Upper lobe of left lung (tissue), 6 donors: ENCODE results near the gene ADCYAP1R1. TPM values are rescaled to one million over a fixed set of nuclear protein-coding genes. Genes with fewer than 3 reads are reported as not detected.
A peak's percentile ranks its signal among the peaks of the same experiment; 100 is the strongest.

Experiments used
- ATAC-seq, 2 donors: fragments of 200-7000 bp; cut with Tn5 transposase; one replicate each; pipeline ENCODE4 v1.9.1; 2022; ENCODE audit warnings: mild to moderate bottlenecking in 2 of 2, moderate library complexity in 2 of 2; ENCODE audit not compliant: low FRiP score in 2 of 2
- DNase-seq, 2 donors: peaks; one replicate each; pipeline ENCODE4 v3.0.0-alpha.2; 2019 to 2020
- H3K27ac ChIP-seq, 4 donors: fragments of 200-600 bp; sonication (generic); one replicate each; pipeline ENCODE4 v1.5.1; 2016 to 2019
- H3K27me3 ChIP-seq, 4 donors: fragments of 200-600 bp; sonication (generic); one replicate each; pipeline ENCODE4 v1.5.1; 2017 to 2019
- H3K36me3 ChIP-seq, 4 donors: fragments of 200-600 bp; sonication (generic); one replicate each; pipeline ENCODE4 v1.5.1; 2016 to 2019
- H3K4me1 ChIP-seq, 4 donors: fragments of 200-600 bp; sonication (generic); one replicate each; pipeline ENCODE4 v1.5.1; 2018 to 2019
- H3K4me3 ChIP-seq, 4 donors: fragments of 200-600 bp; sonication (generic); one replicate each; pipeline ENCODE4 v1.5.1; 2017 to 2019; ENCODE audit warnings: mild to moderate bottlenecking in 2 of 4, moderate library complexity in 1 of 4
- H3K9me3 ChIP-seq, 4 donors: fragments of 200-600 bp; sonication (generic); one replicate each; pipeline ENCODE4 v1.5.1; 2018 to 2019
- CTCF ChIP-seq, 6 experiments: fragments of 450-650 bp in 4 of 6; fragments of 200-600 bp in 2 of 6; sonication (generic) in 2 of 6; IDR thresholded peaks; one replicate each; pipeline ENCODE4 v1.5.1; 2016 to 2019; ENCODE audit warnings: antibody characterized with exemption in 6 of 6
- EP300 ChIP-seq, 4 donors: sonication (generic); formaldehyde crosslinking; IDR thresholded peaks; one replicate each; pipeline ENCODE4 v1.5.1; 2017; ENCODE audit warnings: antibody characterized with exemption in 4 of 4, control low read depth in 2 of 4
- POLR2A ChIP-seq, 4 donors: fragments of 450-650 bp; IDR thresholded peaks; one replicate each; pipeline ENCODE4 v1.5.1; 2016 to 2017; ENCODE audit warnings: antibody characterized with exemption in 4 of 4, mild to moderate bottlenecking in 2 of 4
- POLR2AphosphoS5 ChIP-seq, 2 donors: sonication (generic); formaldehyde crosslinking; IDR thresholded peaks; one replicate each; pipeline ENCODE4 v1.5.1; 2017; ENCODE audit warnings: antibody characterized with exemption in 2 of 2
- WGBS, 2 donors: methylation state at CpG; one replicate each; pipeline ENCODE4 v1.1.5; 2017 to 2018; 5-methylcytosine and 5-hydroxymethylcytosine counted together
- total RNA-seq, 6 donors: library from RNA; depleted of rRNA in 4 of 6; stranded (reverse); fragments of >200 nt in 4 of 6; gene quantifications; one replicate each; pipeline versions ENCODE4 v1.1.0 to v1.2.1, GENCODE V29; 2016 to 2021
- donor health status: DM: no; HTN: no; CAD: no; lungs with moderate emphysema.
- donor health status: DM: no; HTN: yes; CAD: no; lungs with severe emphysema.

Gene ADCYAP1R1
- total RNA-seq, 6 donors from 2014 or later = under 0.01 to 1.3 (median 0.13) TPM

GRCh38 chr7:31066516-31067130 lies 14.5 kb downstream of the ADCYAP1R1 start:
- Histone ChIP-seq H3K4me3 (no peak overlapping the region), H3K9me3 (no peaks in the 10 kb centered on the region), H3K27me3 (no peaks in the 10 kb centered on the region), H3K4me1 (no peaks in the 10 kb centered on the region), H3K27ac (no peak overlapping the region), H3K36me3 (no peaks in the 10 kb centered on the region)
- DNase-seq (no peak), ATAC-seq (no peak)
- 66 to 73% methylated on average over 4 of the region's 4 CpGs for WGBS, 2 donors
- no peak for TF ChIP-seq POLR2A (IDR thresholded peaks at IDR 0.05)

DNA sequence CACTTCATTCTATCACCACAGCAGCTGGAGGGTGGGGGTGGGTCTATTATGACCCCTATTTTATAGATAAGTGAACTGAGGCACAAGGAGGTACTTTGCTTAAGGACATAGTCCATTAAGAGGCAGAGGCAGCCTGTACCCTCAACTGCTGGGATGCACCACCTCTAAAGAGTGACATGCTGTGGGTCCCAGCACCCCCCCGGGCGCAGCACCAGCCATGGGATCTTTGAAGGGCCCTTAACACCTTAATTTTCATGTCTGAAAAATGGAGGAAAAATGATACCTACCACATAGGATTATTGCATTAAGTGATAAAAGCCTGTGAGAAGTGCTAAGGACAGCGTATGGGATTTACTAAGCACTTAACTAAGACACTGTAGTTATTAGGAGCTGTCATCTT lies 15.4 kb downstream of the ADCYAP1R1 start:
- Histone ChIP-seq H3K9me3 (no peaks in the 10 kb centered on the region), H3K27me3 (no peaks in the 10 kb centered on the region), H3K4me3 (no peak overlapping the region), H3K27ac (no peak overlapping the region), H3K36me3 (no peaks in the 10 kb centered on the region), H3K4me1 (no peaks in the 10 kb centered on the region)
- WGBS, 2 donors = 0 to 91% methylated on average over 1 to 3 of the region's 3 CpGs
- DNase-seq = peak in 1 of 2 donors; percentile 53
- TF ChIP-seq CTCF (IDR thresholded peaks at IDR 0.05) = no peak
- TF ChIP-seq POLR2AphosphoS5 (IDR thresholded peaks at IDR 0.05) = no peak
- TF ChIP-seq EP300 (IDR thresholded peaks at IDR 0.05) = no peak
- no peak for TF ChIP-seq POLR2A (IDR thresholded peaks at IDR 0.05)
- no peak for ATAC-seq

DNA sequence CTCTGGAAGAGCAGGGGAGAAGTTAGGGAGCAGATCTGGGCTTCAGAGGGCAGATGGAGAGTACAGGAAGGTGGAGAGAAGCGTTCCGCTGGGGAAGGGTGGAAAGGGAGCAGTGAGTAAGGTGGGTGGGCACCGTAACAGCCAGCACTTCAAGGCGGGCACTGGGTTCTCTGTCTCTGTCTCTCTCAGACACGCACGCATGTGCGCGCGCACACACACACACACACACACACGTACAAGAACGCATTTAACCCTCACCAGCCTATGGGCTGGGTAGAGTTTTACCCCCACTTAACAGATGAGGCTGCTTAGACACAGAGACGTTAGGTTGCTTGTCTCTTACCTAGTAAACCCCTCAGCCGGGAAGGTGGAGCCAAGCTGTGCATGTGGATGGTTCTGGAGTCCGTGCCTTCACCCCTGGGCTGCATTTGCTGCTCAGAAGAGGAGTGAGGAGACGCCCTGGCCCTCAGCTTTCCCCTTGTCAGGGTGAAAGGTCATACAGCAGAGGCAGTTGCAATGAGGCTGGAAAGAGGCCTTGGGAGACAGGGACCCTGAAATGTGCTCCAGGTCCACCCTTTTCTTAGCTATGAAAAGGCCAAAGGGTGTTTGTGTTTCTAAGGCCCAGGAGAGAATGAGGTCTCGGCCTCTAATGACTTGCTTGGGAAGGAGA lies 16.0 kb downstream of the ADCYAP1R1 start:
- DNase-seq = no peak
- H3K36me3 ChIP-seq = no peaks in the 10 kb centered on the region

GRCh38 chr7:31069860-31070555 lies 17.9 kb downstream of the ADCYAP1R1 start:
- no peak overlapping the region for H3K4me3 ChIP-seq
- H3K27me3 ChIP-seq = no peaks in the 10 kb centered on the region
- no peaks in the 10 kb centered on the region for H3K9me3 ChIP-seq
- TF ChIP-seq CTCF (IDR thresholded peaks at IDR 0.05) (no peak), POLR2AphosphoS5 (IDR thresholded peaks at IDR 0.05) (no peak), POLR2A (IDR thresholded peaks at IDR 0.05) (no peak), EP300 (IDR thresholded peaks at IDR 0.05) (no peak)
- no peak for ATAC-seq
- DNase-seq = no peak
- WGBS, 2 donors = 71 to 78% methylated on average over 1 to 4 of the region's 4 CpGs
- no peaks in the 10 kb centered on the region for H3K4me1 ChIP-seq
- no peak overlapping the region for H3K27ac ChIP-seq
- no peaks in the 10 kb centered on the region for H3K36me3 ChIP-seq

More for the DNA sequence above, 16.0 kb downstream of the ADCYAP1R1 start:
- H3K4me1 ChIP-seq = no peaks in the 10 kb centered on the region
- ATAC-seq = no peak
- H3K27me3 ChIP-seq = no peaks in the 10 kb centered on the region
- no peaks in the 10 kb centered on the region for H3K9me3 ChIP-seq
- 89 to 90% methylated on average over 16 of the region's 16 CpGs for WGBS, 2 donors
- H3K27ac ChIP-seq = no peak overlapping the region
- no peak overlapping the region for H3K4me3 ChIP-seq
- TF ChIP-seq POLR2A (IDR thresholded peaks at IDR 0.05) (no peak), POLR2AphosphoS5 (IDR thresholded peaks at IDR 0.05) (no peak), EP300 (IDR thresholded peaks at IDR 0.05) (no peak), CTCF (IDR thresholded peaks at IDR 0.05) (no peak)

DNA sequence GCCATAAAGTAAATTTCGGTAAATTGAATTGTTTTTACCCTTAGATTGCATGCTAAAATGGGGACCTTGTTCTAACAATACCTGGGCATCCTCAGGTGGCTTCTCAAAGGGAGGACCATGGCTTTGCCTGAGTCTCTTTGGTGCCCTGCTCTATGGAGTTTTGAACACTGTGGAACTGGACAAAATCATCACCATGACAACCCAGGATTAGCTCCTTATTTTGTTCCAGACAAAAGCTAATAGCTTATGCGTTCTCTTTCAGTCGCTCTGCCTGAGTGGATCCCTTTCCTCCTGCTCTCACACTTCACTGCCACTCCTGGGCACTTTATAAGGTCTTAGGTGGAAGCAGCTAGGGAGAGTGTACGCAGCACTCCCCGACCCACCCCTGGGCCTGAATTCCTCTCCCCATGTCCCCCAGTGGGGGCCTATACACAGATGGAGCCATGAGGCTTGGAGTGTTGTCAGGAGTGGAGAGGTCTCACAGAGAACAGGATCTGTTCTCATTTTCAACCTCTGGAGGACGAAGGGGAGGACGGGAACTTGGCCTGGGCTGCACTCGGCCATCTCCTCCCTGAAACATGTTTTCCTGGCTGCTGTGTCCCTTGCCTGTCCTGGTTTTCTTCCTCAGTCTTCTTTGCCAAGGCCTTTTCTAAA lies 19.0 kb downstream of the ADCYAP1R1 start:
- no peaks in the 10 kb centered on the region for H3K4me1 ChIP-seq
- no peak overlapping the region for H3K27ac ChIP-seq
- no peaks in the 10 kb centered on the region for H3K36me3 ChIP-seq
- TF ChIP-seq POLR2A (IDR thresholded peaks at IDR 0.05) (no peak), EP300 (IDR thresholded peaks at IDR 0.05) (no peak), POLR2AphosphoS5 (IDR thresholded peaks at IDR 0.05) (no peak), CTCF (IDR thresholded peaks at IDR 0.05) (no peak)
- ATAC-seq (no peak), DNase-seq (no peak)
- no peaks in the 10 kb centered on the region for H3K27me3 ChIP-seq
- no peaks in the 10 kb centered on the region for H3K9me3 ChIP-seq
- no peak overlapping the region for H3K4me3 ChIP-seq
- WGBS, 2 donors = 74 to 81% methylated on average over 8 of the region's 8 CpGs
